KOPT-K1 (cell line): ENCODE data around the gene GNAT1.

Source experiments
- H3K27ac ChIP-seq: fragments of 200-600 bp; sonication (generic); 2 replicates; pipeline ENCODE4 v1.5.1; 2016; ENCODE audit warnings: antibody characterized with exemption, mild to moderate bottlenecking, low read depth, low read length; ENCODE audit not compliant: poor library complexity, severe bottlenecking
- H3K36me3 ChIP-seq: fragments of 200-600 bp; sonication (generic); 2 replicates; pipeline ENCODE4 v1.5.1; 2017; ENCODE audit warnings: antibody characterized with exemption, mild to moderate bottlenecking, low read length, moderate library complexity; ENCODE audit not compliant: insufficient read depth
- H3K9me3 ChIP-seq: fragments of 200-600 bp; sonication (generic); 2 replicates; pipeline ENCODE4 v1.5.1; 2017; ENCODE audit warnings: antibody characterized with exemption, low read length, mild to moderate bottlenecking; ENCODE audit not compliant: insufficient read depth, poor library complexity, severe bottlenecking

The GNAT1 gene

DNA sequence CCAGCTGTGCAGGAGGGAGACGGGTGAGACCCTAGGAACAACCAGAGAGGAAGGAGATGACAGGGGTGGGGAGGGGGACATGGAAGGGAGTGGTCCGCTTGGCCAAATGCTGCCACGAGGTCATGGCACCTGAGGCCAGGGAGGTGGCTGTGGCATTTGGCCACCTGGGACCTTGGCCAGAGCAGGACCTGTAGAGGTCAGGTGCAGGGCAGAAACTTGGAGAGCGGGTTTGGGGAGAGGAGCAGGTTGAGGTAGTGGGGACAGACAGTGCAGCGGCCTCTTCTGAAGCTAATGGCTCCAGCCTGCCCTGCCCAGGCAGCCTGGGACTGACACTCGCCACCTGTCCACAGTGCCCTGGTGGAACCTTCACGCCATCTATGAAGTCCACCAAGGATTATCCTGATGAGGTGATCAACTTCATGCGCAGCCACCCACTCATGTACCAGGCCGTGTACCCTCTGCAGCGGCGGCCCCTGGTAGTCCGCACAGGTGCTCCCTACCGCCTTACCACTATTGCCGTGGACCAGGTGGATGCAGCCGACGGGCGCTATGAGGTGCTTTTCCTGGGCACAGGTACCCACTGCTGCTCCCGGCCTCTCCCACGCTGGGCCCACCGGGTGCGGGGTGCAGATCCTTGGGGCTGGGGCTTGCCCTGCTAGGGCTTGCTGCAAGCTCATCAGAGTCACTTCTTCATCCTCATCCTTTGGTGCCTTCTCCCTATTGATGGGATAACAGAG lies 7.0 kb upstream of the GNAT1 start:
- Histone ChIP-seq H3K9me3 (no peaks in the 10 kb centered on the region), H3K36me3 (no peaks in the 10 kb centered on the region)

DNA sequence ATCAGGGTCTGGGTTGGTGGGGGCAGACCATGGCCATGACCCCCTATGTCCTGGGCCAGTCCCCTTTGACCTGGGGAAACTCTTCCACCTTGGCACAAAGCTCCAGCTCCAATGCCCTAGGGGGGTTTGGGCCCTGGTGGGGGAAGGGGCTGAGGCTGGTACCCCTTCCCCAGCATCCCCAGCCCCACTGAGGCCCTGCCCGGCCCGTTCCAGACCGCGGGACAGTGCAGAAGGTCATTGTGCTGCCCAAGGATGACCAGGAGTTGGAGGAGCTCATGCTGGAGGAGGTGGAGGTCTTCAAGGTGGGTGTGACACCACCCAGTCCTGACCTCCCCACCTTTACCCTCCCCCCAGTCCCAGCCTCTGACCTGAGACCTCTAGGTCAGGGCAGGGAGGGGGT lies 6.2 kb upstream of the GNAT1 start:
- Histone ChIP-seq H3K27ac (no peak overlapping the region), H3K9me3 (no peaks in the 10 kb centered on the region), H3K36me3 (no peaks in the 10 kb centered on the region)

More for the DNA sequence above, 7.0 kb upstream of the GNAT1 start:
- no peak overlapping the region for H3K27ac ChIP-seq

DNA sequence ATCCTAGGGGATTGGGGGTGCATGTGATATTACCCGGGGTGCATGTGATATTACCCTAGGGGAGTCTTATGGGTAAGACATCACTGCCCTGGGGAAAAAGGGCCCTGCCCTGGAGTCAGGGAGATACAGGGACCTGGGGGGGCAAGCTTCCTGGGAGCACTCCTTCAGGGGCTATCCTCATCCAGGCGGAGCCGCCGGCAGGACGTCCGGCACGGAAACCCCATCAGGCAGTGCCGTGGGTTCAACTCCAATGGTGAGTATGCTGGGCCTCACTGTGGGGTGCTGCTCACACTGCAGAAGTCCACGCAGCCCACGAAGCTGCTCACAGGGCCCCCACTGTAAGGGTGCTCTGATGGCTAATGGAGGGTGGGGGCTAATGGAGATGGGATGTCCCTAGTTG lies 5.3 kb upstream of the GNAT1 start:
- H3K9me3 ChIP-seq: no peaks in the 10 kb centered on the region
- H3K27ac ChIP-seq: no peak overlapping the region
- H3K36me3 ChIP-seq: no peaks in the 10 kb centered on the region

DNA sequence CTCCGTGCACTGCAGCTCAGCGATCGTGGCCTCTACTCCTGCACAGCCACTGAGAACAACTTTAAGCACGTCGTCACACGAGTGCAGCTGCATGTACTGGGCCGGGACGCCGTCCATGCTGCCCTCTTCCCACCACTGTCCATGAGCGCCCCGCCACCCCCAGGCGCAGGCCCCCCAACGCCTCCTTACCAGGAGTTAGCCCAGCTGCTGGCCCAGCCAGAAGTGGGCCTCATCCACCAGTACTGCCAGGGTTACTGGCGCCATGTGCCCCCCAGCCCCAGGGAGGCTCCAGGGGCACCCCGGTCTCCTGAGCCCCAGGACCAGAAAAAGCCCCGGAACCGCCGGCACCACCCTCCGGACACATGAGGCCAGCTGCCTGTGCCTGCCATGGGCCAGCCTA lies 3.7 kb upstream of the GNAT1 start:
- Histone ChIP-seq H3K9me3 (no peaks in the 10 kb centered on the region), H3K27ac (no peak overlapping the region), H3K36me3 (no peaks in the 10 kb centered on the region)

DNA sequence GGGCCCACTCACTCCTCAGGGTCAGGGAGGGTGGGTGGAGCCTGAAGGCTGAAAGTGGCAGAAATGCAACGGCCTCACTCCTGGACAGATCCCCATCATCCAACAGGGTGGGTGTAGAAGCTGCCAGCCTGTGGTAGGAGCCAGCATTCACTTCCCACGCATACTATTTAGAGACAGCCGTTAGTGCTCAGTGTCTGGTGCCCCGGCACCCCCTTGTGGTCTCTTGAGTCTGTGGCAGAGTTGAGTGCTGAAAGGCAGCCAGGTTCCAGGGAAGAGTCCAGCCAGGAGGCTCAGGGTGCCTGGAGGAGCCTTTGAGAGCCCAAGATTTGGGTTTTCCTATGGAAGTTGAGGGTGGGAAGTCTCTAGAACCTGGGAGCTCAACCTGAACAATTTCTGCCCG lies 2.1 kb upstream of the GNAT1 start:
- Histone ChIP-seq H3K27ac (no peak overlapping the region), H3K36me3 (no peaks in the 10 kb centered on the region), H3K9me3 (no peaks in the 10 kb centered on the region)

DNA sequence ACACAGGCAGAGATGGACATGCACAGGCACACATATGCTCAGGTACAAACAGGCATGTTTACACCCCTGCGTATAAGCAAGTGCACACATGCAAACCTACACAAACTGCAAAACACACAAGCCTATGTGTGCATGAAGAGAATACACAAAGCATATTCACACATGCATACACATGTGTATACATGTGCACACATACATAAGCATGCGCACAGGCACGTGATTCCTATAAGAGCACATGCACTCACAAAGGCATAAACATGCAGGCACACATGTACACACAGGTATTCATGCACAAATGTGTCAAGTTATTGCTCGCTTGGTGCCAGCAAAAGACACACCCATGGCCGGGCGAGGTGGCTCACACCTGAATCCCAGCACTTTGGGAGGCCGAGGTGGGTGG lies 1.4 kb upstream of the GNAT1 start:
- no peaks in the 10 kb centered on the region for H3K36me3 ChIP-seq
- H3K27ac ChIP-seq: no peak overlapping the region
- H3K9me3 ChIP-seq: no peaks in the 10 kb centered on the region

DNA sequence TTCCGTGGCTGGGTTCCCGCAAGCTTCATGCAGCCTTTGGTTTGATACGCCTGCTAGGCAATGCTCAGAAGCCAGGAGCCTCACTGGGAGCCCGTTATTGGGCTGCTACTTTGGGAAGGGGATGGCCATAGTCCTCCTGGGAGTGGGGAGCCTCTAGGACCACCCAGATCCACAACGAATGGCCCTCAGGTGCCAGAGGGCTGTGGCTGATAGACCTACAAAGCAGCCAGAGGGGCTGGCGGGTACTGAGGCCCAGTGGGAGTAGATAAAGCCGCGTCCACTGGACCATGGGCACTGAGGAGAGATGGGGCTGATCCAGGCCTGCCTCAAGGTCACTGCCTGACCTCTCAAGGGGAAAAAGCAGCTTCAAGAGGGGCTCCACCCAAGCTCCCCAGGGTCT lies 714 bp downstream of the GNAT1 start:
- no peaks in the 10 kb centered on the region for H3K36me3 ChIP-seq
- no peak overlapping the region for H3K27ac ChIP-seq
- no peaks in the 10 kb centered on the region for H3K9me3 ChIP-seq

DNA sequence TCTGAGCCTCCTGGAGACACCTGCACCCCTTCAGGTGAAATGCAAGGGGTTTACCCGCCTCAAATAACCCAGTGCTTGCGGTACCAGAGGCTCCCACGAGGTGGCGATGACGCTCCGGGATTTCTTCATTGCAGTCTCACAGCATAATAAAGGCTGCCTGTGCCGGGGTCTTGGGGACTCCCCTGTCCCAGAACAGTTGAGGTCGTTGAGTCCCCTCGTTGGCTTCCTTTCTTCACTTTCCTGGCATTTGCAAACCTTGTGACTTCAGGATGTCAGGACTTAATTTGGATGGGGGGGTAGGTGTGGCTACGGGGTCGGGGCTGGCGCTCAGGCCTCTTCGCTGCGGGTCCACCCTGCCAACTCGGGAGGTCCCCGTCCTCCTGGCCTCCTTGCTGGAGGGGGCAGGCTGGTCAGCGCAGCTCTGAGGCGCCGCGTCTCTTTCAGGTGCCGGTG lies 1.3 kb downstream of the GNAT1 start:
- Histone ChIP-seq H3K36me3 (no peaks in the 10 kb centered on the region), H3K9me3 (no peaks in the 10 kb centered on the region), H3K27ac (no peak overlapping the region)

DNA sequence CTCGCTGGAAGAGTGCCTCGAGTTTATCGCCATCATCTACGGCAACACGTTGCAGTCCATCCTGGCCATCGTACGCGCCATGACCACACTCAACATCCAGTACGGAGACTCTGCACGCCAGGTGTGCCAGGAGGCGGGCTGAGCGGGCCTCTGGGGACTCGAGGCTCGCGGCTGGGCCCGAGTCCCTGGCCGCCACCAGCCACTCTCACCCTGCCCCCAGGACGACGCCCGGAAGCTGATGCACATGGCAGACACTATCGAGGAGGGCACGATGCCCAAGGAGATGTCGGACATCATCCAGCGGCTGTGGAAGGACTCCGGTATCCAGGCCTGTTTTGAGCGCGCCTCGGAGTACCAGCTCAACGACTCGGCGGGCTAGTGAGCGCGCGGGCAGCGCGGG lies 1.9 kb downstream of the GNAT1 start:
- no peak overlapping the region for H3K27ac ChIP-seq
- no peaks in the 10 kb centered on the region for H3K9me3 ChIP-seq
- H3K36me3 ChIP-seq: no peaks in the 10 kb centered on the region

DNA sequence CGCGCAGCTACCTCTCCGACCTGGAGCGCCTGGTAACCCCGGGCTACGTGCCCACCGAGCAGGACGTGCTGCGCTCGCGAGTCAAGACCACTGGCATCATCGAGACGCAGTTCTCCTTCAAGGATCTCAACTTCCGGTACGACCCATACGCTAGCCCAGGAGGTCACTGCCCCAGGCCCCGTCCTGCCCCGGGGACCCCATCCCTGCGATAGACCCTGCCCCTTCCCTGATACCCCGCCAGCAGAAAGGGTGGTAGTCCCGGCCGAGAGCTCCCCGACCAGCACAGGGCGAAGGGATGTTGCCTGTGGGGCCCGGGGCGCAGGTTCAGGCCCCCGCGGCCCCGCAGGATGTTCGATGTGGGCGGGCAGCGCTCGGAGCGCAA lies 2.3 kb downstream of the GNAT1 start:
- H3K36me3 ChIP-seq: no peaks in the 10 kb centered on the region
- H3K27ac ChIP-seq: no peak overlapping the region
- H3K9me3 ChIP-seq: no peaks in the 10 kb centered on the region

DNA sequence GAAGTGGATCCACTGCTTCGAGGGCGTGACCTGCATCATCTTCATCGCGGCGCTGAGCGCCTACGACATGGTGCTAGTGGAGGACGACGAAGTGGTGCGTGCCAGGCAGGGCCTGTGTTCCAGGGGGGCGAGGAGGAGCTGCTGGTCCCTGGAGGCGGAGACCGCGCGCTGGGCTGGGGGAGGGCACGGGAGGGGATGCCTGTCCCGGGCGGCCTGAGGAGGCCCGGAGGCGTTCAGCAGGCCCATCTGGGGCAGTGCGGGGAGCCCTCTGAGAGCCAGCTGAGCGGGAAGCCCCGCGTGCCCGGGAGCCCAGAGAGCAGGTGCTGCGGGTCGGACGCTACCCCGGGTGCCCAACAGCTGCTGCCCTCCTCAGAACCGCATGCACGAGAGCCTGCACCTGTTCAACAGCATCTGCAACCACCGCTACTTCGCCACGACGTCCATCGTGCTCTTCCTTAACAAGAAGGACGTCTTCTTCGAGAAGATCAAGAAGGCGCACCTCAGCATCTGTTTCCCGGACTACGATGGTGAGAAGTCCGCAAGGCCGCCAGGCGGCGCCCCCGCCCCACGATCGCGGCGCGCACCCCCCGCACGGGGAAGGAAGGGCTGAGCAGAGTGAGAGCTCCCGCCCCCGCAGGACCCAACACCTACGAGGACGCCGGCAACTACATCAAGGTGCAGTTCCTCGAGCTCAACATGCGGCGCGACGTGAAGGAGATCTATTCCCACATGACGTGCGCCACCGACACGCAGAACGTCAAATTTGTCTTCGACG lies 2.9 kb downstream of the GNAT1 start:
- H3K27ac ChIP-seq: no peak overlapping the region
- H3K36me3 ChIP-seq: no peaks in the 10 kb centered on the region
- H3K9me3 ChIP-seq: no peaks in the 10 kb centered on the region

DNA sequence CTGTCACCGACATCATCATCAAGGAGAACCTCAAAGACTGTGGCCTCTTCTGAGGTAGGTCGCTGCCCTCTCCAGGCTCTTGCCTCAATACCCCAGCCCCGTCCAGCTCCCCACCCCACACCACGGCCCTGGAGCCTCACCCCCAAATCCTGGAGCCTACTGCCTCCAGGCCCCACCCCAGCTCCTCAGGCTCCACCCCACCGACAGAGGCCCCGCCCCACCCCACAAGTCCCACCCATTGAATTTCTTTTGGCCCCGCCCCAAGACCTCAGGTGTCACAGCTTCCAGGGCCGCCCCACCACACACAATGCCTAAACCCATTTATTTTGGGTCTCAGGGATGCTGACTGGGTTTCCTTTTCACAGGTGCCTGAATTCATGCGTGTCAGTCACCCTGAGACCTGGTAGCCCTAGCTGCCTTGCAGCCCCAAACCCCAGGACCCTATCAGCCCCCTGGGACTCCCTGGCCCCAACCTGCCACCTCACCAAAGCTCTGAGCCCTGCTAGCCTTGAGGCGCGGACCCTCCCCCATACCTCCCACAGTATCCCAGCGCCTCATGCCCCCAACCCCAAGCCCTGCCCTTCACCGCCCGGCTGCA lies 3.6 kb downstream of the GNAT1 start:
- Histone ChIP-seq H3K27ac (no peak overlapping the region), H3K36me3 (no peaks in the 10 kb centered on the region), H3K9me3 (no peaks in the 10 kb centered on the region)

DNA sequence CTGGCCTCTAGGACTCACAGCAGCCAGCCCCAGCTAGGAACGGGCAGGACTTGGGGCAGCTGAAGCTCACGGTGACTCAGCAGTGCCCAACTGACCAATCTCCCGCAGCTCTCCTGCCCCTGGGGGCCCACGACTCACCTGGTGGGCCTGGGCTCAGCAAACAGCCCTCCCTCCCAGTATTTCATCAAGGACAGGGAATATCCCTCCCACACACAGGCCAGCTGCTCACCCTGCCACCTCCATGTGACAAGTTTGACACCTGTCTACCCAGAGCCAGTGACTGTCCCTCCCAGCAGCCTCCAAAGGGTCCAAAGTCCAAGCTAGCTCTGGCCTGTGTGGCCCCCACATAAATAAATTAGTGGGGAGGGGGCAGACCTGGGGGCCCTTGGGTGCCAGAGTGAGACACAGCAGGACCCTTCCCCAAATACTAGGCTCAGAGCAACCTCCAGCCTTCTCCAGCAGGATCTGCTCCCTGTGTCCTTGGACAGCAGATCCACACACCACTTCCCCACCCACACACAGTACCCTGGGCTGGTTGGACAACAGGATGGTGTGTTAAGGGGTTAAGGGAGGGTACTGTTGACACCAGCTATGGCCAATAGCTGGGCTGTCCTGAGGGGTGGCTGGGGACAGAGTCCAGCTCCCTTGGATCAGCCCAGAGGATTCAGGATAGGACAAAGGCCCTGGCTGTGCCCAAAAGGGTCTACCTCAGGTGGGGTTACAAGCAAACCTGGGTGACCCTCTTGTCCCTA lies 4.3 kb downstream of the GNAT1 start:
- no peak overlapping the region for H3K27ac ChIP-seq
- no peaks in the 10 kb centered on the region for H3K36me3 ChIP-seq
- H3K9me3 ChIP-seq: no peaks in the 10 kb centered on the region

DNA sequence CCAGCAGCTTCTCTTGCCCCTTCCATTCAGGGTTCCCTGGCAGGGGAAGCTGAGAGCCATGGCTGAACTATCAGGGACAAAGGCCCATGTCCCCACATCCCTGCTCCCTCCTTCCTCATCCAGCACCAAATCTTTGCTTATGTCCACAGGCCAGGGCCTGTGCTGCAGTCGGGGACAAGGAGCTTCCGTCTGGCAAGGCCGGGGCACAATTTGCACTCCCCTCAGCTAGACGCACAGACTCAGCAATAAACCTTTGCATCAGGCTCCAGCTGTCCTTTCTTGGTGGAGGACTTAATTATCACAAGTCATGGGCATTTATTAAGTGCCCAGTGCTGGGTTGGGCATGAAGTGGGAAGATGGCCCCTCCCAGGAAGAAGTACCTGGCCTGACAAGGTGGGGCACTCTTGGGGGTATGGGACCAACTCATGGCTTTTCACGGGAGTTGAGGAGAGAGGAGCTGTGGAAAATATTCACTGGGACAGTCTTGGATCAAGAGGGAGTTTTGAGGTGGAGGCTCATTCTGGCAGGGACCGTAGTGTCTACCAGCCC lies 4.9 kb downstream of the GNAT1 start:
- no peak overlapping the region for H3K27ac ChIP-seq
- no peaks in the 10 kb centered on the region for H3K9me3 ChIP-seq
- no peaks in the 10 kb centered on the region for H3K36me3 ChIP-seq
